Stimulated activated CD8-positive, alpha-beta memory T cell treated with anti-CD3 and anti-CD28 coated beads, Interleukin-12 subunit alpha, Interleukin-12 subunit beta, amount 100 ng/mL, for 24 hours (primary cell): ENCODE data around the gene TRPM3.

Experiments
- DNase-seq: peaks from one replicate; pipeline ENCODE4 v3.0.0-alpha.2; 2020; ENCODE audit errors: extremely low read depth

The TRPM3 gene

DNA sequence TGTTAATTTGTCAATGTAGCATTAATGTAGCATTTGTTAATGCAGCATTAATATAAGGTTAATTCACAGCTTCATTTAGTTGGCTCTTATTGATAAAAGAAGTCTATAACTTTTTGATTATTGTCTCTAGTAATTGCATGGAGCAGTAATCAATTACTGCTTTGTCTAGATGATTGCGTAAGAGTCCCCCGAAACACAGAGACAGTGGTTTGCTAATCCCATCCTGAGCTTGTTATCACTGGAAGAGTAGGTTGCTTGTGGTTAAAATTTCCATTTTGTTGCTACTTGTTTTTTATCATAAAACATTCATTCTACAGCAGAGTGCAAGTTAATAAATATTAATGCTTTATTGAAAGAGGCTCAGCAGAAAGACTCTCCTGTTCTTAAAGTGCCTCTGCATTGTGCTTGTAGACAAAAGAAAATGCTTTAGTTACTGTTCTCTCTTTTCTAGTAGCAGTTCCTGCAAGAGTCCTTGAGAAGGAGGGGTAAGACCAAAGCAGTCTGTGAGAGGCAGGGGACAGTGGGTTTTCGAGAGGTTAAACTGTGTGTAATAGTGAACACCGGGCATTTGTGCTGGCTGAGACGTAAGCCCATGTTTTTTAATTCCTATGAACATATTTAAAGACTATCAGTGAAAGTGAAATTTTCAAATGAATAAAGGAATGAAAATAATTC, 291.7 kb downstream of the TRPM3 start:
- DNase-seq: no peak

DNA sequence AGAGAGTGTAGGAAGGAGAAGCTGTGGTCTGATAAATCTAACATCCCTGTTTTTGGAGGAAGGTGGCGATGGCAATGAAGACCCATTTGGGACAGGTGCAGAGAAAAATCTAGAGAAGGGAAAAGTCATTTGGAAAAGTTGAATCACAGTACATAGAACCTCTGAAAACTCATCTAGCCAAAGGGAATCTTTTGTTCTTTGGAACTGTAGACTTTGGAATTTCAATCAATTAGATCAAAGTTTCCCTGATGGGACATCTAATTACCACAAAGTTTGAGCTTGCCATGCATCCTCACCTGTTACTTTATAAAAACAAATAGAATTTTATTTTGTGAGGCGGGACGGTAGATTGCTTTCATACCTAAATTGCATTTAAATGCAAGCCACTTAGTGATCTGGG, 294.9 kb downstream of the TRPM3 start:
- DNase-seq: no peak

DNA sequence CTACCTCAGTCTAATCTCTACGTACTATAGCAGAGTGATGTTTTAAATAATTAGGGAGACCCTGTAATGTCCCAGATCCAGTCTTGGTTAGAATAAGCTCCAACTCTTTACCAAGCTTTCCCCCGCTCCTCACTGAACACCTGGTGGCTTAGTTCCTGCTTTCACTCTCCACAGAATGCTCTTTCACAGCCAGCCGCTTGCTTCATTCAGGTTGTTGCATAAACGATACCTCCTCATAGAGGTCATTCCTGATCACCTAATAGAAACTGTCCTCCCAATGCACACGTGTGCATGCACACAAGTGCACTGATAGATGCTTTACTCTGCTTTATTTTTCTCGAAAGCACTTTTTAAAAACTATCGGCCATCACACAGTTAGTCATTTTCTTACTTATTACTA, 298.1 kb downstream of the TRPM3 start:
- no peak for DNase-seq

DNA sequence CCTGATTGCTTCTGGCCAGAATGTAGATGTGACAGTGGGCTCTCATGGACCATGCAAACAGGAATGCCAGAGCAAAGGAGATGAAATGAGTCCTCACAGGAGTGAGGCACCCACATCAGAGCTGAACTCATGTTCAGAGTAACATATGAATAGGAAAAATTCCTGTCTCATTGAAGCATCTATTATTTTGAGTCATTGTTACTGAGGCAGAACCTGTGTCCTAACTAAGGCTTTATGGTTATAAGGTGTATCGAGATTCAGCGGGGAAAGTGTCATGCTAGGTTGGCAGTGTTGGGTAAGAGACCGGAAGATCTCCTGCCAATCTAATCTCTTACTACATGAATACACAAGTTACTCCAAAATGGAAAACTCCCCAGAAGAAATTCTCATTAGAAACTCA, 304.1 kb downstream of the TRPM3 start:
- DNase-seq: no peak

DNA sequence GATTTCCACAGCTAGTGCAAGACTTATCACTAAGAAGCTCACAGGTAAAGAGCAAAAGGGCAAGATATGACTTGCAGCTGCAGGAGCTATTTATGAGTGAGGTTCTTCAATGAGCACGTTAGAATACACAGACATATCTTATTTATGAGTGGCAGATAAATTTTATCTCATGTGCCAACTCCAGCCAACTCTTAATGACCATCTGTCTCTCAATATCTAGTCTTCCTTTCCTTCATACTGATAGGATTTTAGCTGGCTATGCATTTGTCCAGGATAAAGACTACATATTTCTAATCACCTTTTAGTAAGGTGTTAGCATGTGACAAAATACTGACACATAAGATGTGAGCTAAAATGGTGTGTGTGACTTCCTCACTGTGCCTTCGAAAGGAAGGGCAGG, 304.5 kb downstream of the TRPM3 start:
- no peak for DNase-seq

DNA sequence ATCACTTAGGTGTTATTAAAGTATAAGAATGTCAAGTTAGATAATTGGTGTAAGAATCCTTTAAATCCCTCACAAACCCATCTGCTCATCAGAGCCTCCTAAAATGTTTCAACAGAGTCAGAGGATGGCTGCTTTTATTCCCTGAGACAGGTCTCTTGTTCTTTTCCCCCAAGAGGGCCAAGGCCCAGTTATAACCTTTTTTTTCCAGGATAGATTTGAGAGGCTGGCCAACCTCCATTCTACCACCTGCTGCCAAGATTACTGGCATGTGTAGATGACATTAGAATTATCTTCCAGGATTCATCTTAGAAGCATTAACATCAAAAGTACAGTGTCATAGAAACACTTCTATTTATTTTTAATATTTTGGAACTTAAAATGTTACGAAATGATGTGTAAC, 305.1 kb downstream of the TRPM3 start:
- DNase-seq: no peak

DNA sequence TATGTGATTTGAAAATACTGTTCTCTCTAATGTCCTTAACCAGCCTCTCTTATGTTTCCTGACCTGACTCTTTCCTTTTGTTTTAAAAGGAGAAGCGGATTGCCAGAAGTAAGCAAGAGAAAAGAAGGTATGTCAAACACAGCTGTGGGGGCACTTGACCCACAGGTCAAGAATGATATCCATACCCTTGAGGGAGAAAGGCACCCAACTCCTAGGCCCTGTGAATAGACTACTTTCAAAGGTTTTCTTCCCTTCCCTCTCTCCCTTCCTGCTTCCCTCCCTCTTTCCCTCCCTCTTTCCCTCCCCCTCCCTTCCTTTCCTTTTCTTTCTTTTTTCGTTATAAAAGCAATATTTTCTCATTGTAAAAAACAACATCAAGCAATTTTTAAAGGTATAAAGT, 306.8 kb downstream of the TRPM3 start:
- no peak for DNase-seq

DNA sequence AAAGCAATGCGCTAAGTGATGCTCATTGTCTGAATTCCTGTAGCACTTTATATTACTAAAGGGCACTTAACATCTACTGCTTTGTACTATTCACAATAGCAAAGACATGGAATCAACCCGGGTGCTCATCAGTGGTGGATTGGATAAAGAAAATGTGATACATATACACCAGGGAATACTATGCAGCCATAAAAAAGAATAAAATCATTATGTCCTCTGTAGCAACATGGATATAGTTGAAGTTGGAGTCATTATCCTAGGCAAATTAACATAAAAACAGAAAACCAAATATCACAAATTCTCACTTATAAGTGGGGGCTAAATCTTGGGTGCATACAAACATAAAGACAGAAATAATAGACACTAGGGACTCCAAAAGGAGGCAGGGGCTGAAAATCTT, 308.3 kb downstream of the TRPM3 start:
- DNase-seq: no peak

DNA sequence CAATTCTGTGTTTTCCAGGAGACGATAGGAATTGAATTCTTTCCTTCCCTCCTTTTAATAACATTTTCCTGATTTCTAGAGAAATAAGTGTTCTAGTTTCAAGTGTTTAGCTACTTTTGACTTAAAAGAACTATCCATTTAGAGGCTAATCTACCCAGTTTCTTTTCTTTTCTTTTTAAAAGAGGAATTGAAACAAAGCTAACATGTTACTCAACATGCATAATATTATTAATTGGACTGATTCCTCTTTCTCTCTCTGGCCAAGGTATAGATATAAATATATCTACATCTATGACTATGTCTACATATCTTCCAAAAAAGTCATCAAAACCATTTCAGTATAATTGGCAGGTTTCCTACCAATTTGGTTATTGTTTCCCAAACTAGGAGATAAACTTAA, 309.8 kb downstream of the TRPM3 start:
- no peak for DNase-seq

DNA sequence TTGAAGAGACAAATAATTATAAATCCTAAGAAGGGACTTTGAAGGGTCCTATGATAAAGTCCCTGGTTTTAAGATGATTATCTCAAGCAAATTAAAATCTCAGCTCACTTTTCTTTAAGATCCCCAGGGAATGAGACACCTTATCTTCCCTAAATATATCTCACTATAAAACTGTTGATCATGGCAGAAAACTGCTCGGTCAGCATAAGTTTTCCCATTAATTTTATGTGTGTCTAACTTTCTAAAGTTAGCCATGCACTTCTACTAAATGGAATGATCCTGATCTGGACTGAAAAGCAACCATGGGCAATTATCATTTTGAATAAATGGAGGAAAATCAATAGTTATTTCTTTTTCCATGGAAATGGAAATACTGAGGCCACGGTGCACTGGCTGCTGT, 314.5 kb downstream of the TRPM3 start:
- DNase-seq: no peak

DNA sequence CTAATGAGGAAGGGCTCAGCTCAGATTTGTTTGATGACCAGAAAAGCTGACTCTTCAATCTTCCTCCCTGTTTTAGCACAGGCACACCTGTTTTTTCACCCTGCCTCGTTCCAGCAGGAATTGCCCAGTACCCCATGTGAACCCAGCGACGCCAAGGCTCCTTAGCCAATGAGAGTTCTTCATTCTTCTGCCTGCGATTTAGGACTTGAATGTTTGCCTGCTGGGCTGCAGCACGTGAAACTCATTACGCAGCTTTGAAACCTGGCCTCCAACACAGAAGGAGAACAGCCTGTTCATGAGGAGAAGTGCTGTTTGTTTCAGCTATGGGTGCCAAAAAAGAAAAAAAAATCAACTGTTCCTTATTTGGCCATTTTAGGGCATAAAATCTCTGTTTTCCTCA, 315.5 kb downstream of the TRPM3 start:
- no peak for DNase-seq

DNA sequence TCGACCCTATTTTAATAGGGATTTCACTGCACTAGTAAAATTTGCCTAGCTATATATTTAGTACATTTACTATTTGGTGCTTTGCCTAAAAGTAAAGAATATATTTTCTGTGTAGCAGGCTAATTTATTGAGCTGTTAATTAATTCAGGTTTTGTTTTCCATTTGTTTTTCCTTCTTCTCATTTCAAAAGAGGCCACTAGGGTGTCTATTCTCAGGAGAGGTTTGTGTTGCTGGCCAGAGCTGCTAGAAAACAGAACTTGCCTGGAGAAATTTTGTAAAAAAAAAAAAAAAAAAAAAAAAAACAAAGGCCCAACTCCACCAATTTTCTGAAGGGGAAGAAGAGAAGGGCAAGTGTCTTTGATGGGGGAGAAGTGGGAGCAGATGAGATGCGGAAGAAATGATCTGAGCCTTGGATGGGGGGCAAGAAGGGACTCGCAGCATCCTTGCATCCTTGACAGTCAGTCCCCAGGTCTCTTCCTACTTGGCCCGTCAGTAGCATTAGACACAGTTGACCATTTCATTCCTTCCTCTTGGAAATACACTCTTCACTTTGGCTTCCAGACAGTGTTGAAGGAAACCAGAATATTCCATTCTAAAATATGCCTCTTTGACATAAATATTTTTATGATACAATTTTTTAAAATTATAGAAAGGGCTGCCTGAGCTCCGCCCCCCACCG, 318.5 kb downstream of the TRPM3 start:
- no peak for DNase-seq

DNA sequence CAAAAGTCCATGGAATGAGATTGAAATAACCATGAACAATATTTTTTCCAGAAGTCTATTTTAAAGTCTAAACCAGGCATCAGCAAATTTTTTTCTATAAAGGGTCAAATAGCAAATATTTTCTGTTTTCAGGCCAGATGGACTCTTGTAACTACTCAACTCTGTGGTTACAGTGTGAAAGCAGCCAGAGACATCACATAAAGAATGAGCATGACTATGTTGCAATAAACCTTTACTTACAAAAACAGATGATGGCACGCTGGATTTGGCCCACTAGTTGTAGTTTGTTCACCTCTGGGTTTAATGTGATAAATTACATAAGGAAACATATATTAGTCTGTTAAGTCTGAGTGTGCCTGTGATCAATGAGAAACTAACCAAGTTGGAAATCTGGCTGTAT, 319.2 kb downstream of the TRPM3 start:
- DNase-seq: no peak

DNA sequence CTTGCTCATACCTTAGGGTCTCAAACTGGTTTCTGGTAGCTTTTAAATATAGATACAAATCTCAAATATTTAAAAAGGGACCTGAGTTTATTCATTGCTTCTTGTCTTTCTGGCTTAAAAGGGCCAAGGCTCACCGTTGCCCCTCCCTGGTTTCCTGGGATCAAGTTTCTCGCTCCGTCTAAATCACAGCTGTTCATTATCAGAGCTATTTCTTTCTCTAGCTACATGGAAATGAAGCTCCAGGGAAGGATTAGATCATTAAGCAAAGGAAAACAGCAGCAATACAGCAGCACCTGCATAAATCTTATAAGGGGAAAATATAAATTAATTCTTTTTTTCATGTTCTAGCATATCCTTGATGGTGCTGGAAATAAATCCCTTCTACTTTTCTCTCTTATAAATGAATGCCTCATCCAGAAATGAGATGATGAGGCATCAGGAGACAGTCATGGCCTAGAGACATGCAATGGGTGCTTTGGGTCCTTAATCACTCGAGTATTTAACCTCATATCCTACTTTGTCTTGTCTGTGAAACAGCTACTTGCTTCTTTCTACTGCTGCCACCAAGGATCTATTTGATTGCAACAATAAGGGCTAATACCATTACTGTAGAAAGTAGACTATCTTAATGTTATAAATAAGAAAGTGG, 320.1 kb downstream of the TRPM3 start:
- DNase-seq: no peak

DNA sequence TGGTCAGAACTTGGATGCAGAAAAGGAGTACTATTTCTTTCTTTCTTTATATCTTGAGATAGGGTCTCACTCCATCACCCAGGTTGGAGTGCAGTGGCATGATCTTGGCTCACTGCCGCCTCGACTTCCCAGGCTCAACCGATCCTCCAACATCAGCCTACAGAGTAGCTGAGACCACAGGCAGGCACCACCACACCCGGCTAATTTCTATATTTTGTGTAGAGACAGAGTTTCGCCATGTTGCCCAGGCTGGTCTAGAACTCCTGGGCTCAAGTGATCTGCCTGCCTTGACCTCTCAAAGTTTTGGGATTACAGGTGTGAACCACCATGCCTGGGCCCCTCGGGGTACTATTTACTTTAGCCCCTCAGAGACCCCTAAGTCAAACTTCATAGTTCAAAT, 323.4 kb downstream of the TRPM3 start:
- no peak for DNase-seq

DNA sequence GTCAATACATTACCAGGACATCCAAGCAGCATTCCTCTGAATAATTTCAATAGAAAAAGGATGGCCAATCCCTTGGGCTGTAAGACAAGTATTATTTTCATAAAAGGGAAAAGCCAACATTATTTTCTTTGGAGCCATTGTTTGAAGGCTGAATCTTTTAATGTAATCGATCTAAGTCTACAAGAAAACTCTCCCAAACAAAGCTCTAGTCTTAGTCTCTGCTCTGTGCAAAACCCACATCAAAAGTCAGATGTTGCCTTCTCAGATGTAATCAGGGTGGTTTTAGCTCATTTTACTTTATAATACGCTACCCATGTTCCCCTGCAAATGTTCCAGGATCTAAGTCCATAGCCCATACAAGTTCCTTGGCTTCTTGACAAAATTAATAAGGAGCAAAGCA, 325.6 kb downstream of the TRPM3 start:
- no peak for DNase-seq

DNA sequence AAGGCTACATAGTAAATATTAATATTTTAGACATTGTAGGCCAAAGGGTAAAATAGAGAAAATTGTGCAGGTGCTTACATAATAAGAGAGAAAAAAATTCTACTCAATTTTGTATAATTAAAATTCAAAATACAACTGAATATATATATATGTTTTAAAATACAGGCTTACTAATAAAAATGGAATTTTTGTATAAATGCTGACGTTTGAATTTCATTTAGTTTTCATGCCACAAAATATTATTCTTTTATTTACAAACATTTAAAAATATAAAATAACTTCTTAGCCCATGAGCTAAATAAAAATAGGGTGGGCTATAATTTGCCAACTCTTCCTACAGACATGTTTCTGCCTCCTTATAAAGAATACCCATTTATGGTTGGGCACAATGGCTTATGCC, 328.6 kb downstream of the TRPM3 start:
- no peak for DNase-seq

DNA sequence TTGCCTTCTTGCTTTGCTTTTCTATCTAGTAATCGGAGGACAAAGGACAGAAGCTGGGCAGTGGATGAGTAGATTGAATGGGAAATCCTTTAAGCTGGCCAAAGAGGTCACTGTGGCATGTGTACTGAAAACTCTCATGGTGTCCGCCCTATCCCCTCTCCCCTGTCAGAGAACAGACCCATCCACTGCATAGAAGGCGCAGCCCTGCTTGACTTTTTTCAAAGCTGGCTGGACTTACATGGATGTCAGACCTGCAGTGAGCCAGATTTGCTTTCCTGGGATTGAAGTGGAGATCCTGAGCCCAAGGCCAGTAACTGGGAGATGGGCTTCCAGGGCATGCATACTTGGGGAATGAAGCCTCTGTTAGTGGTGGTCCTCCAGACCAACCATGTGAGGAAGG, 329.5 kb downstream of the TRPM3 start:
- no peak for DNase-seq

DNA sequence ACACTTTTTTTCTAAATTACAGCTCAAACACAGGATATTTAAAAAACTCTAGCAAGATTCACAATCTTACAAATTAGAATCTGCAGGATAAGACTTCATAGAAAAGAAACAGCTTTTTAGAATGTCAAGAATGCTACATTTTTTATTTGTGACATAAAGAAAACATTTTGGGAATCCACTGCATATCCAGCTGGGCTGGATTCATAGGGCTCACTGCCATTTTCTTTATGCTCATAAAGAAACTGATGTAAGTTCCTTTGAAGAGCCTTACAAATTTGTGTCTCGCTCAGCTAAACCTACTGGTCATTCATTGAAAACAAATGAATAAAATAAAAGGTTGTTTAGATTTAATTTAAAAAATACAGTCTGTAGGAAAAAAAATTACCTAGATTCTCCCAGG, 332.3 kb downstream of the TRPM3 start:
- no peak for DNase-seq

DNA sequence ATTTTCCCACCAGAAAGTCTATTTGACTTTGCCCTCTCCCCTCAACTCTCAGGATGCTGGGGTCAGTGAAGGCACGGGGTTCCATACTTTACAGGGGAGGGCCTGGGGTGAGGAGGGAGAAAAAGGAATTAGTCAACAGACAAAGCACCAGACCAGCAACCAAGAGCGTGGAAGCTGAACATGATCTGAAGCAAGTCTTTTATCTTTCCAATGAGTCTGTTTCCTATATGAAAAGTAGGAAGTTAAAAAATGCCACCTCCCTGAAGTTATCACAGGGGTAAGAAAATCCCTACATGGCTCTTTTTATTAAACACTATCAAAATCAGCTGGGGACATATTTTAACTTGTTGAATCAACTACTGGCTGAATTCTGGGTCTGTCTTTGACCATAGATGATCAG, 337.0 kb downstream of the TRPM3 start:
- DNase-seq: no peak

DNA sequence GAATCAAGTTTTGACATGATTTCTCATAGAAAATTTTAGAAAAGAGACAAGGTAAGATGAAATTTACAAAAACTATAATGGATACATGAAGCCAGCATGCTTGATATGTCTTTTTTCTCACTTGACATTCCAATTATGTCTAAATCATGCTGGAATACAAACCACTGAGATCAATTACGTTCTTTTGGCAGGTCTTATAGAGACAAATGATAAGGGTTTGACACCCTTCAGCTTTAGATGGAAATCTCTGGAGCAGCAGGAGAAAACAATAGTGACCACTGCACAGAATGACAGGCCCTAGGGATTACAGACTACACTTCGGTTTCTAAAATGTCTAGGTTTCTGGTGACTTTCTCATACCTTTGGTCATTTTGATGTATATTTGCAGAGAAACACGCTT, 342.9 kb downstream of the TRPM3 start:
- no peak for DNase-seq

DNA sequence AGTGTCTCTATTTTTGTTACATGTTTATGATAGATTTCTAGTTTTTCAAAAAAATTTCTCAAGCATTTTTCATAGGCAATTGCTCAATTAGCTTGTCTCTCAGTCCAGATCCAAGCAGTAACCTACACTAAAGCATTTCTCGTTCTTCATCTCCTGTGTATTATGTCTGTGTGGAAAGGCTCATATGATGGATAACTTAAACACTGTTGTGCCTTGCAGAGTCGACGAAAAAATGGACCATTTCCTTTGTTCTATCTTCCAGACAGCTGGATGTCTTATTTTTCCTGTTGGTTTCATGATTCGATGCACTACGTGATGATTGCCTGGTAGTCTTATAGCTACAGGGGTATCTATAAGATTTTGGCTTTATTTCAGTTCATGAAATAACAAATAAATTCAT, 347.8 kb downstream of the TRPM3 start:
- DNase-seq: no peak

DNA sequence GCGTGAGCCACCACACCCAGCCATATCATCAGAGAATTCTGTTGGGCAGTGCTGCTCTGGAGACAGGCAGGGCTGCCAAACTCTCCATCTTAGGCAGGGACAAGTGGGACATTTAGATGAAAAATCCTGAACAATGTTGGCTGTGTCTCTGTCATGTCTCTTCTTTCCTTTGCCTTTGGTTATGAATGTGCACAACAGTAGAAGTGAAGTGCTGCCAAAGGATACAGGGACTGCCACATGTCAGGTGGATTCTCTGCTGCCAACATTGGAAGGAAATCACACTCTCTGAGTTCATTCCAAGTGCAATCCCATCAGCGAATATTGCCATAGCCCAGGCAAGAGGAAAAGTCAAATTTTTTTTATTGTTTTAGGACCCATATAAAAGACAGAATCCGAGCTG, 348.8 kb downstream of the TRPM3 start:
- no peak for DNase-seq

DNA sequence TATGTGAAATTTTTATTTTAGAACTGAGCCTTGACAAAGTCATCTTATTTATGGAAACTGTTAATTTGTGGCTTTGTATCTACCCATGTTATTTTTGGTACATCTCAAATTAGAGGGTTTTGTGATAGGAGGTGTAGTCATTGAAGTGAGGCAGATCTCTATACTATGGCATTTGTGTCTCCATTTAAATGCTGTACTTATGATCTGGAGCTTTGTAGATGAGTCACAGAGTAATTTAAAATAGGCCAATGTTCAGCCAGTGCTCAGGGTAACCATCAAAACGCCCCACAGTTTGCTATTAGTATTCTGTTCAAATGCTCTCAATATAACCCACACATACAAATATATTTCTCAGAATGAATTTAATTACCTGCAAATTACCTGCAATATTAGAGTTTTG, 355.5 kb downstream of the TRPM3 start:
- no peak for DNase-seq
